ENCODE measurements around the gene MLLT3. TPM values are rescaled to one million over a fixed set of nuclear protein-coding genes. Genes with fewer than 3 reads are reported as not detected.

The MLLT3 gene
- total RNA-seq, 1 donor from 2014 or later = 39.1 TPM

DNA sequence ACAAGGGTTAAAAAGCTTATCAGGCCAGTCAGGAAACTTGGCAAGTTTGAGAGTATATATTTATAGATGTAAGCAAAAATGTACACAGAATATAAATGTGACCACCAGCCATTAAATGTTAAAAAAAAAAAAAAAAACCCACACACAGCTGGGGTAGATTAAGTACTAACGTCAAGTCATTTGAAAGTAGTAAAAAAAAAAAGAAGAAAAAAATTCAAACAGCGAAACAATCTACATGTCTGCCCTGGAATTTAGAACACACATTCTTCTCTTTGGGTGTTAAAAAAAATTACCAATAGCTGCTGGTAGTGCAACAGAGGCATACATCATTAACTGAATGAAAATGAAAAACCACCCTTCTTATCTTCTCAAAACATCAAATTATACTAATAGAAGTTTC, 269.7 kb downstream of the MLLT3 start:
- Histone ChIP-seq H3K79me2 (ENCODE audit: low read depth) (no peaks in the 10 kb centered on the region), H2AFZ (replicated peaks) (no peak overlapping the region), H3K27ac (no peak overlapping the region), H3K4me3 (no peak overlapping the region), H3K36me3 (no peaks in the 10 kb centered on the region), H3K4me1 (peaks cover 13% of the 10 kb centered on the region), H3F3A (ENCODE audit: low read depth) (peaks cover 15% of the 10 kb centered on the region), H3K9ac (no peak overlapping the region), H4K20me1 (ENCODE audit: low read depth) (no peaks in the 10 kb centered on the region), H3K4me2 (no peak overlapping the region), H3K9me3 (ENCODE audit: low read depth) (no peaks in the 10 kb centered on the region), H3K27me3 (no peaks in the 10 kb centered on the region)
- no peak for DNase-seq (ENCODE audit: low spot score)
- Mint-ChIP-seq H3K36me3 (peaks cover 24% of the 10 kb centered on the region), H3K4me3 (no peak overlapping the region), H3K4me1 (peaks cover 31% of the 10 kb centered on the region), H3K27ac (no peak overlapping the region), H3K9me3 (no peaks in the 10 kb centered on the region), H3K27me3 (ENCODE audit: insufficient read depth, low read depth) (no peaks in the 10 kb centered on the region)
- TF ChIP-seq EZH2phosphoT487 (IDR thresholded peaks at IDR 0.05) (no peak), EZH2 (IDR thresholded peaks at IDR 0.05) (no peak)
- TF ChIP-seq, protein P1, sequence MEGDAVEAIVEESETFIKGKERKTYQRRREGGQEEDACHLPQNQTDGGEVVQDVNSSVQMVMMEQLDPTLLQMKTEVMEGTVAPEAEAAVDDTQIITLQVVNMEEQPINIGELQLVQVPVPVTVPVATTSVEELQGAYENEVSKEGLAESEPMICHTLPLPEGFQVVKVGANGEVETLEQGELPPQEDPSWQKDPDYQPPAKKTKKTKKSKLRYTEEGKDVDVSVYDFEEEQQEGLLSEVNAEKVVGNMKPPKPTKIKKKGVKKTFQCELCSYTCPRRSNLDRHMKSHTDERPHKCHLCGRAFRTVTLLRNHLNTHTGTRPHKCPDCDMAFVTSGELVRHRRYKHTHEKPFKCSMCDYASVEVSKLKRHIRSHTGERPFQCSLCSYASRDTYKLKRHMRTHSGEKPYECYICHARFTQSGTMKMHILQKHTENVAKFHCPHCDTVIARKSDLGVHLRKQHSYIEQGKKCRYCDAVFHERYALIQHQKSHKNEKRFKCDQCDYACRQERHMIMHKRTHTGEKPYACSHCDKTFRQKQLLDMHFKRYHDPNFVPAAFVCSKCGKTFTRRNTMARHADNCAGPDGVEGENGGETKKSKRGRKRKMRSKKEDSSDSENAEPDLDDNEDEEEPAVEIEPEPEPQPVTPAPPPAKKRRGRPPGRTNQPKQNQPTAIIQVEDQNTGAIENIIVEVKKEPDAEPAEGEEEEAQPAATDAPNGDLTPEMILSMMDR (IDR thresholded peaks at IDR 0.05) = no peak

DNA sequence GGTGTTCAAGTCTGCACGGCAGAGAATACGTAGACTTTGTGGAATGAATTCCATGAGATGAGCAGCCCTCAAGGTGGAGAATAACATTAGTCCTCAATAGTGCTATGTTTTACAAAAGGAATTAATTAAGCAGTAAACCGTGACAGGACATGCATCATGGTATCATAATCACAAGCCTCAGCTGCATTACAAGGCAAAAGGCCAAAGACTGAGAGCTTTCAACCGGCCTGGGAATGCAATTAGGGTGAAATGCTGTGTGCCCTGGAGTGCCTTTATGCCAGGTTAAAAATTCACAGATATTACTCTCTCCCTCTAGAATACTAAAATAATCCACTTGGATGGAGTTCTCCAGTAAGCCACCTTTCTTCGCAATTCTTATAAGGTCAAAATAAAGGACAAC, 270.6 kb downstream of the MLLT3 start:
- H3K27me3 ChIP-seq = no peaks in the 10 kb centered on the region
- no peak for DNase-seq (ENCODE audit: low spot score)

DNA sequence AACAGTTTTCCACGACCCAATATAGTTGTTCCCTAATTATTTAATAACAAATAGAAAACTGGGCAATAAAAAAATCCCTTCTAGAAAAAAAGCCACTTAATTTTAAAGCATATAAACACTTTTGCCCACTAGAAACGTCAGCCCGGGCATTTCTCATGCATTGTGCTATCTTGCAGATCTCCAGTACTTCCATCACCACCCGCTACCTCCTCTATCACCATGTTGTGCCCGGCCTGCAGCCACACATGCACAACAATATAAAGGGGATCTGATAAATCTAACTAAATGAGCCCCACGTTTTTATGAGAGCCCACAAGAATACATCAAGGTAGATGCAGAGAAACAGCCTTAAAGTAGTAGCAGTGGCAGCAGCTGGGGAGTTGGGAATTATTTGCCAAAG, 272.7 kb downstream of the MLLT3 start:
- H3K27me3 Mint-ChIP-seq (ENCODE audit: insufficient read depth, low read depth) = no peaks in the 10 kb centered on the region

More for the DNA sequence above, 270.6 kb downstream of the MLLT3 start:
- Mint-ChIP-seq H3K36me3 (peaks cover 24% of the 10 kb centered on the region), H3K27me3 (ENCODE audit: insufficient read depth, low read depth) (no peaks in the 10 kb centered on the region), H3K4me1 (peaks cover 22% of the 10 kb centered on the region), H3K27ac (no peak overlapping the region), H3K9me3 (no peaks in the 10 kb centered on the region), H3K4me3 (no peak overlapping the region)
- Histone ChIP-seq H2AFZ (replicated peaks) (no peak overlapping the region), H3K4me3 (no peak overlapping the region), H3K9me3 (ENCODE audit: low read depth) (no peaks in the 10 kb centered on the region), H3K9ac (no peak overlapping the region), H3F3A (ENCODE audit: low read depth) (peaks cover 8% of the 10 kb centered on the region), H3K79me2 (ENCODE audit: low read depth) (no peaks in the 10 kb centered on the region), H3K36me3 (no peaks in the 10 kb centered on the region), H3K4me2 (no peak overlapping the region), H3K27ac (no peak overlapping the region), H3K4me1 (peaks cover 4% of the 10 kb centered on the region), H4K20me1 (ENCODE audit: low read depth) (no peaks in the 10 kb centered on the region)
- TF ChIP-seq EZH2phosphoT487 (IDR thresholded peaks at IDR 0.05) = no peak
- TF ChIP-seq, protein P1 (IDR thresholded peaks at IDR 0.05) = no peak
- TF ChIP-seq EZH2 (IDR thresholded peaks at IDR 0.05) = no peak

More for the DNA sequence above, 272.7 kb downstream of the MLLT3 start:
- Mint-ChIP-seq H3K4me3 (no peak overlapping the region), H3K9me3 (no peaks in the 10 kb centered on the region), H3K27ac (no peak overlapping the region), H3K36me3 (peaks cover 29% of the 10 kb centered on the region), H3K4me1 (peaks cover 11% of the 10 kb centered on the region)
- no peak overlapping the region for H3K4me2 ChIP-seq
- no peaks in the 10 kb centered on the region for H3K4me1 ChIP-seq
- H3K27me3 ChIP-seq = no peaks in the 10 kb centered on the region
- H3K9ac ChIP-seq = no peak overlapping the region
- H3K27ac ChIP-seq = no peak overlapping the region
- no peaks in the 10 kb centered on the region for H3F3A ChIP-seq (ENCODE audit: low read depth)
- no peaks in the 10 kb centered on the region for H3K9me3 ChIP-seq (ENCODE audit: low read depth)
- no peak overlapping the region for H2AFZ ChIP-seq (replicated peaks)
- no peak for TF ChIP-seq EZH2phosphoT487 (IDR thresholded peaks at IDR 0.05)
- no peak for TF ChIP-seq EZH2 (IDR thresholded peaks at IDR 0.05)
- TF ChIP-seq, protein P1 (IDR thresholded peaks at IDR 0.05) = no peak
- H4K20me1 ChIP-seq (ENCODE audit: low read depth) = no peaks in the 10 kb centered on the region
- no peaks in the 10 kb centered on the region for H3K36me3 ChIP-seq
- H3K4me3 ChIP-seq = no peak overlapping the region
- DNase-seq (ENCODE audit: low spot score) = no peak
- no peaks in the 10 kb centered on the region for H3K79me2 ChIP-seq (ENCODE audit: low read depth)
